ENCODE results near the gene MRPL9. TPM values are rescaled to one million over a fixed set of nuclear protein-coding genes. Genes with fewer than 3 reads are reported as not detected.
"Not testable (repeated sequence)": the region's sequence is repeated elsewhere in the genome, so short reads cannot be mapped to it uniquely, and the experiment has no call there.

MRPL9 gene
- total RNA-seq, 2 donors from 2014 or later: 47.9 to 65.7 TPM

DNA sequence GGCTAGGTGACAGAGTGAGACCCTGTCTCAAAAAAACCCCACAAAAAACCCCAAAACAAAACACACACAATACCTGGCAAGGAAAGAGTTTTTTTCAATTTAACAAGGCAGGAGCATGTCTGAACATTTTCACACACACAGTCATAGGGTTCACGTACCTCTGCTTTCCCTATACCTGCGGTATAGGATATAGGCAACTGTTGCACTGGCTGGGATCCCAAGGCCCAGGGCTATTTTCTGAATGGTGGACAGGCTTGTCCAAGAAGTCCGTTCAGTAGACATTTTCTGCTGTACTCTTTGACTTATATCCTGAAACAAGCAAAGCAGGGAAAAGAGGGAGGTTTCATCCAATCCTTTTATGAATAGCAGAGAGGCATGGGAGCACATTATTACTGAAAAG, 19.4 kb upstream of the MRPL9 start:
- H3K9me3 ChIP-seq: no peaks in the 10 kb centered on the region
- H3K27me3 ChIP-seq (replicated peaks; ENCODE audit: insufficient read depth): no peaks in the 10 kb centered on the region
- DNase-seq (ENCODE audit: low spot score): no peak
- no peak for ATAC-seq (ENCODE audit: insufficient number of reproducible peaks, low FRiP score, low read depth)
- TF ChIP-seq, protein P1, sequence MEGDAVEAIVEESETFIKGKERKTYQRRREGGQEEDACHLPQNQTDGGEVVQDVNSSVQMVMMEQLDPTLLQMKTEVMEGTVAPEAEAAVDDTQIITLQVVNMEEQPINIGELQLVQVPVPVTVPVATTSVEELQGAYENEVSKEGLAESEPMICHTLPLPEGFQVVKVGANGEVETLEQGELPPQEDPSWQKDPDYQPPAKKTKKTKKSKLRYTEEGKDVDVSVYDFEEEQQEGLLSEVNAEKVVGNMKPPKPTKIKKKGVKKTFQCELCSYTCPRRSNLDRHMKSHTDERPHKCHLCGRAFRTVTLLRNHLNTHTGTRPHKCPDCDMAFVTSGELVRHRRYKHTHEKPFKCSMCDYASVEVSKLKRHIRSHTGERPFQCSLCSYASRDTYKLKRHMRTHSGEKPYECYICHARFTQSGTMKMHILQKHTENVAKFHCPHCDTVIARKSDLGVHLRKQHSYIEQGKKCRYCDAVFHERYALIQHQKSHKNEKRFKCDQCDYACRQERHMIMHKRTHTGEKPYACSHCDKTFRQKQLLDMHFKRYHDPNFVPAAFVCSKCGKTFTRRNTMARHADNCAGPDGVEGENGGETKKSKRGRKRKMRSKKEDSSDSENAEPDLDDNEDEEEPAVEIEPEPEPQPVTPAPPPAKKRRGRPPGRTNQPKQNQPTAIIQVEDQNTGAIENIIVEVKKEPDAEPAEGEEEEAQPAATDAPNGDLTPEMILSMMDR (IDR thresholded peaks at IDR 0.05): no peak
- peaks cover 5% of the 10 kb centered on the region for H3K36me3 ChIP-seq
- no peak overlapping the region for H3K27ac ChIP-seq
- no peak overlapping the region for H3K4me3 ChIP-seq
- no peaks in the 10 kb centered on the region for H3K4me1 ChIP-seq (ENCODE audit: control insufficient read depth in 1 of 2, low read depth in 2 of 2)

DNA sequence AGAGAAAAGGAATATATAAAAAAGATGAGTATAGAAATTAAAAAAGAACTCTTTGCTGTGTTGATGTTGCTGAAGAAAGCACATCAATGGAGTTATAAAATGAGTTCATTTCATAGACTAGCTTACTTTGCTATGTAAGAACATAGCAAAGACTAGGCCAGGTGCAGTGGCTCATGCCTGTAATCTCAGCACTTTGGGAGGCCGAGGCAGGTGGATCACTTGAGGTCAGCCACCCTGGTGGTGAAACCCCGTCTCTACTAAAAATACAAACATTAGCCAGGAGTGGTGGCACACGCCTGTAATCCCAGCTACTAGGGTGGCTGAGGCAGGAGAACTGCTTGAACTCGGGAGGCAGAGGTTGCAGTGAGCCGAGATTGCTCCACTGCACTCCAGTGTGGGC, 18.7 kb upstream of the MRPL9 start:
- not testable (repeated sequence) for H3K27me3 ChIP-seq (replicated peaks; ENCODE audit: insufficient read depth); H3K4me3 ChIP-seq; ATAC-seq (ENCODE audit: insufficient number of reproducible peaks, low FRiP score, low read depth); DNase-seq (ENCODE audit: low spot score); H3K36me3 ChIP-seq; H3K9me3 ChIP-seq; H3K4me1 ChIP-seq (ENCODE audit: control insufficient read depth in 1 of 2, low read depth in 2 of 2); H3K27ac ChIP-seq

DNA sequence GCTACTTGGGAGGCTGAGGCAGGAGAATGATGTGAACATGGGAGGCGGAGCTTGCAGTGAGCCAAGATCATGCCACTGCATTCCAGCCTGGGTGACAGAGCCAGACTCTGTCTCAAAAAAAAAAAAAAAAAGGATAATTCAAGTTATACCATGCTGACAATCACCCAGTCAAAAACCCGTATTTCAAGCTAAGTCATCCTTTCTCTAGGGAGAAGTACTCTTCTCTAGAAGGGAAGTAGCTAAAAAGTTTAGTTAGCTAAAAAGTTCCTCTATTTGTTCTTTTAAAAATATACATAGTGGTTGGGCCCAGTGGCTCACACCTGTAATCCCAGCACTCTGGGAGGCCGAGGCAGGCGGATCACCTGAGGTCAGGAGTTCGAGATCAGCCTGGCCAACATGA, 17.4 kb upstream of the MRPL9 start:
- not testable (repeated sequence) for H3K27me3 ChIP-seq (replicated peaks; ENCODE audit: insufficient read depth); H3K4me3 ChIP-seq; ATAC-seq (ENCODE audit: insufficient number of reproducible peaks, low FRiP score, low read depth); H3K36me3 ChIP-seq; H3K9me3 ChIP-seq; H3K27ac ChIP-seq; DNase-seq (ENCODE audit: low spot score); H3K4me1 ChIP-seq (ENCODE audit: control insufficient read depth in 1 of 2, low read depth in 2 of 2)

DNA sequence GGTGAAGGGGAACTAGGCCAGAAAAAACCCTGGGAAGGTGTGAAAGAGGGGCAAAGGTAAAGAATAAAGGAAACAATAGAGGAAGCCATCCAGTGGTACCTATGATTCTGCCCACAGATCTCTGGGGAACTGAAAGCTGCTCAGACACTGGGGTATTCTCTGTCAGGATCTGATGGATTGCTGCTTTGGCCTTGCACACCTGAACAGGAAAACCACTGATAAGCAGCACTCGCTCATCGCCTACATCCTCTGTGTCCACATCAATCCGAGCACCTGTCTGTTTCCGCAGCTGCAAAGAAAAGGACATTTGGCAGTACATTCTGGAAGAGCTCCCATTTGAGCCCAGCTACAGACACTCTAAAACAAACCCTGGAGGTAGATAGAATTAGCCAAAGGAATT, 16.6 kb upstream of the MRPL9 start:
- H3K4me3 ChIP-seq: no peak overlapping the region
- ATAC-seq (ENCODE audit: insufficient number of reproducible peaks, low FRiP score, low read depth): no peak
- peaks cover 6% of the 10 kb centered on the region for H3K36me3 ChIP-seq
- no peak overlapping the region for H3K27ac ChIP-seq
- DNase-seq (ENCODE audit: low spot score): no peak
- no peaks in the 10 kb centered on the region for H3K4me1 ChIP-seq (ENCODE audit: control insufficient read depth in 1 of 2, low read depth in 2 of 2)
- no peaks in the 10 kb centered on the region for H3K9me3 ChIP-seq
- H3K27me3 ChIP-seq (replicated peaks; ENCODE audit: insufficient read depth): no peaks in the 10 kb centered on the region
- TF ChIP-seq, protein P1 (IDR thresholded peaks at IDR 0.05): no peak

DNA sequence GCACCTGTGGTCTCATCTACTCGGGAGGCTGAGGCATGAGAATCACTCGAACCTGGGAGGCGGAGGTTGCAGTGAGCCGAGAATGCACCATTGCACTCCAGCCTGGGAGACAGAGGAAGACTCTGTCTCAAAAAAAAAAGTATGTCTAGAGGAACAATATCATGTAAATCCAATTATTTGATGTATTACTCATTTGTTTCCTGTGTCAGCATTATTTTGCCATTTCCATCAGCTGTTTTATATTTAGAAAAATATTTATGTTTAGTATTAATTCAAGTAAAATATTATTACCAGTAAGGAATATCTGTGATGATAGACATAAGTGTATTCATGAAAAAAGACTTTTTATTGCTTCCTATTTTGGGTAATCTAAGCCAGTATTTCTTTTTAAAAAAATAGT, 14.0 kb upstream of the MRPL9 start:
- Histone ChIP-seq H3K9me3 (no peaks in the 10 kb centered on the region), H3K4me1 (ENCODE audit: control insufficient read depth in 1 of 2, low read depth in 2 of 2) (no peaks in the 10 kb centered on the region), H3K4me3 (no peak overlapping the region), H3K27me3 (replicated peaks; ENCODE audit: insufficient read depth) (no peaks in the 10 kb centered on the region), H3K27ac (no peak overlapping the region), H3K36me3 (peaks cover 18% of the 10 kb centered on the region)
- DNase-seq (ENCODE audit: low spot score): no peak
- TF ChIP-seq, protein P1 (IDR thresholded peaks at IDR 0.05): no peak
- ATAC-seq (ENCODE audit: insufficient number of reproducible peaks, low FRiP score, low read depth): no peak

DNA sequence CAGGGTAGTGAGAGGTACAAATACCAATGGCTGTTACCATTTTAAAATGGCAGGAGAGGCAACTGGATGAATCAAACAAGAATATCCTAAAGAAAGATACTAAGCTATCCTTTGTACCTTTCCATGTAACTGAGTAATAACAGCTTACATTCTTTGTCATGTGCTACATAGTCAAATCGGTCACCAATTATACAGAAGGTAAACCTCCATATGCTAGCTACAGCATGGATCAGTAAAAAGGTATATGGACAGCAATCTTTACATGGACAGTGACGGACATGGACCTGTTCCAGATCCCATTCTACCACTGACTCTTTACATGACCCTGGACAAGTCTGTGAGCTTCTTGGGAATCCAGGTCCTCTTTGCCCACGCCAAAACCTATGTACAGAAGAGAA, 13.4 kb upstream of the MRPL9 start:
- Histone ChIP-seq H3K4me3 (no peak overlapping the region), H3K36me3 (peaks cover 17% of the 10 kb centered on the region), H3K27ac (no peak overlapping the region), H3K9me3 (no peaks in the 10 kb centered on the region), H3K27me3 (replicated peaks; ENCODE audit: insufficient read depth) (no peaks in the 10 kb centered on the region), H3K4me1 (ENCODE audit: control insufficient read depth in 1 of 2, low read depth in 2 of 2) (no peaks in the 10 kb centered on the region)
- DNase-seq (ENCODE audit: low spot score): no peak
- ATAC-seq (ENCODE audit: insufficient number of reproducible peaks, low FRiP score, low read depth): no peak
- TF ChIP-seq, protein P1 (IDR thresholded peaks at IDR 0.05): no peak
